DND-41 (cell line): ENCODE measurements around the gene ATG9B.

Experiments
- CTCF ChIP-seq: IDR thresholded peaks from 2 replicates; pipeline ENCODE4 v1.5.1; 2012; ENCODE audit warnings: borderline replicate concordance, low read length, moderate library complexity, mild to moderate bottlenecking; ENCODE audit not compliant: poor library complexity, severe bottlenecking; ENCODE audit errors: extremely low read depth
- EZH2 ChIP-seq: IDR thresholded peaks from 3 replicates; pipeline ENCODE4 v1.6.1; 2012; ENCODE audit warnings: borderline replicate concordance, low read depth, mild to moderate bottlenecking, moderate library complexity, low read length, inconsistent platforms; ENCODE audit not compliant: severe bottlenecking

GRCh38 chr7:151045262-151045661, 21.0 kb upstream of the ATG9B start:
- TF ChIP-seq CTCF, result no peak
- no peak for TF ChIP-seq EZH2
